GM23338 (cell line): ENCODE measurements around the gene TMPRSS9. TPM values are rescaled to one million over a fixed set of nuclear protein-coding genes. Genes with fewer than 3 reads are reported as not detected.
"Not testable (repeated sequence)": the region's sequence is repeated elsewhere in the genome, so short reads cannot be mapped to it uniquely, and the experiment has no call there.

Source experiments
- ATAC-seq: fragments of 200-7000 bp; cut with Tn5 transposase; 3 replicates; pipeline ENCODE4 v1.9.1; 2020
- DNase-seq: peaks from one replicate; pipeline ENCODE4 v3.0.0-alpha.2; 2015; ENCODE audit warnings: low spot score
- H2AFZ ChIP-seq: fragments of 200-600 bp; sonication (generic); 2 replicates; pipeline ENCODE4 v1.8.0; 2016; ENCODE audit warnings: antibody characterized with exemption, mild to moderate bottlenecking, moderate library complexity
- H3F3A ChIP-seq: fragments of 200-600 bp; sonication (generic); replicated peaks from 2 replicates; pipeline ENCODE4 v1.8.0; 2017; ENCODE audit warnings: antibody characterized with exemption, mixed run types, low read depth
- H3K27ac ChIP-seq: fragments of 200-600 bp; sonication (generic); 2 replicates; pipeline ENCODE4 v1.6.1; 2016; ENCODE audit warnings: low read depth
- H3K27me3 ChIP-seq: fragments of 200-600 bp; sonication (generic); 2 replicates; pipeline ENCODE4 v1.8.0; 2016; ENCODE audit warnings: mild to moderate bottlenecking, mixed run types, moderate library complexity; ENCODE audit not compliant: insufficient read depth
- H3K36me3 ChIP-seq: fragments of 200-600 bp; sonication (generic); 2 replicates; pipeline ENCODE4 v1.8.0; 2016; ENCODE audit warnings: mild to moderate bottlenecking; ENCODE audit not compliant: insufficient read depth
- H3K4me1 ChIP-seq: fragments of 200-600 bp; sonication (generic); 2 replicates; pipeline ENCODE4 v1.8.0; 2016; ENCODE audit warnings: mild to moderate bottlenecking, moderate library complexity; ENCODE audit not compliant: insufficient read depth
- H3K4me2 ChIP-seq: fragments of 200-600 bp; sonication (generic); 2 replicates; pipeline ENCODE4 v1.7.1; 2017; ENCODE audit warnings: mixed run types
- H3K4me3 ChIP-seq: fragments of 200-600 bp; sonication (generic); 2 replicates; pipeline ENCODE4 v1.6.1; 2016; ENCODE audit warnings: mixed run types
- H3K79me2 ChIP-seq: fragments of 200-600 bp; sonication (generic); replicated peaks from 2 replicates; pipeline ENCODE4 v1.8.0; 2017; ENCODE audit warnings: mild to moderate bottlenecking; ENCODE audit not compliant: insufficient read depth
- H3K9me2 ChIP-seq: fragments of 200-600 bp; sonication (generic); 2 replicates; pipeline ENCODE4 v1.8.0; 2017; ENCODE audit not compliant: insufficient read depth
- H4K20me1 ChIP-seq: fragments of 200-600 bp; sonication (generic); replicated peaks from 2 replicates; pipeline ENCODE4 v1.8.0; 2017; ENCODE audit warnings: mild to moderate bottlenecking; ENCODE audit not compliant: insufficient read depth
- H3K27ac Mint-ChIP-seq: 2 replicates; pipeline ENCODE4 v1.8.0; 2020; ENCODE audit warnings: inconsistent platforms, mild to moderate bottlenecking, moderate library complexity, mixed read lengths
- H3K27me3 Mint-ChIP-seq: 3 replicates; pipeline ENCODE4 v1.8.0; 2022; ENCODE audit warnings: low read depth, mild to moderate bottlenecking, moderate library complexity, mixed read lengths, inconsistent platforms; ENCODE audit not compliant: insufficient read depth, poor library complexity
- H3K36me3 Mint-ChIP-seq: 3 replicates; pipeline ENCODE4 v1.8.0; 2021; ENCODE audit warnings: low read depth, mild to moderate bottlenecking, inconsistent platforms, moderate library complexity, mixed read lengths
- H3K4me1 Mint-ChIP-seq: 3 replicates; pipeline ENCODE4 v1.8.0; 2020; ENCODE audit warnings: mild to moderate bottlenecking, inconsistent platforms, mixed read lengths
- H3K4me3 Mint-ChIP-seq: 3 replicates; pipeline ENCODE4 v1.8.0; 2021; ENCODE audit warnings: moderate library complexity, mild to moderate bottlenecking, inconsistent platforms, mixed read lengths
- H3K9me3 Mint-ChIP-seq: 3 replicates; pipeline ENCODE4 v1.8.0; 2020; ENCODE audit warnings: moderate library complexity, mild to moderate bottlenecking, inconsistent platforms, mixed read lengths
- CREB1 ChIP-seq: fragments of 250-450 bp; sonication (Bioruptor Pico); IDR thresholded peaks from 2 replicates; pipeline ENCODE4 v1.5.0; 2020; ENCODE audit warnings: low read depth, mild to moderate bottlenecking, moderate library complexity
- EZH2phosphoT487 ChIP-seq: fragments of 200-600 bp; sonication (generic); IDR thresholded peaks from one replicate; pipeline ENCODE4 v1.8.1; 2018; ENCODE audit warnings: antibody characterized with exemption; ENCODE audit not compliant: unreplicated experiment
- JUNB ChIP-seq: IDR thresholded peaks from one replicate; pipeline ENCODE4 v1.6.1; 2016; ENCODE audit warnings: antibody characterized with exemption; ENCODE audit not compliant: unreplicated experiment
- NANOG ChIP-seq: IDR thresholded peaks from 2 replicates; pipeline ENCODE4 v1.6.1; 2016; ENCODE audit warnings: antibody characterized with exemption, borderline replicate concordance
- POLR2AphosphoS5 ChIP-seq: IDR thresholded peaks from 2 replicates; pipeline ENCODE4 v1.6.1; 2016; ENCODE audit warnings: antibody characterized with exemption, low read depth
- STAT1 ChIP-seq: IDR thresholded peaks from one replicate; pipeline ENCODE4 v1.6.1; 2016; ENCODE audit warnings: antibody characterized with exemption; ENCODE audit not compliant: unreplicated experiment
- ZNF114 ChIP-seq: fragments of 250-450 bp; sonication (Bioruptor Pico); IDR thresholded peaks from 2 replicates; pipeline ENCODE4 v1.5.0; 2020; ENCODE audit warnings: mild to moderate bottlenecking, moderate library complexity
- ZNF462 ChIP-seq: fragments of 250-450 bp; sonication (Bioruptor Pico); IDR thresholded peaks from 2 replicates; pipeline ENCODE4 v1.5.0; 2020; ENCODE audit warnings: mild to moderate bottlenecking, moderate library complexity
- polyA plus RNA-seq: library from polyadenylated mRNA; unstranded; fragments of >200 nt; fragmentation: Nextera tagmentation; extraction: Ambion mirVana; gene quantifications from 2 replicates; pipeline ENCODE4 v1.2.1, GENCODE V29; 2016
- total RNA-seq: library from RNA; depleted of rRNA; stranded (reverse); fragments of >200 nt; shearing (Covaris generic); gene quantifications from 2 replicates; pipeline ENCODE4 v1.2.3, GENCODE V29; 2014
- TF ChIP-seq, protein P1 (sequence below), 2 experiments: fragments of 200-600 bp in 1 of 2; sonication (generic) in 1 of 2; conservative IDR thresholded peaks; 2 replicates each; pipeline versions ENCODE4 v1.5.1 to v1.6.1; 2016 to 2017; ENCODE audit warnings: antibody characterized with exemption in 2 of 2, low read depth in 2 of 2, mild to moderate bottlenecking in 2 of 2, moderate library complexity in 1 of 2

Gene TMPRSS9
- total and polyA plus RNA-seq, 2 experiments from 2014 or later, result 0.05 to 0.28 TPM

GRCh38 chr19:2392366-2392765, 32.3 kb downstream of the TMPRSS9 start (continued):
- TF ChIP-seq EZH2phosphoT487, result no peak
- no peak for TF ChIP-seq CREB1 (CRISPR knock-in tag)
- no peak for TF ChIP-seq ZNF114
- TF ChIP-seq, protein P1, sequence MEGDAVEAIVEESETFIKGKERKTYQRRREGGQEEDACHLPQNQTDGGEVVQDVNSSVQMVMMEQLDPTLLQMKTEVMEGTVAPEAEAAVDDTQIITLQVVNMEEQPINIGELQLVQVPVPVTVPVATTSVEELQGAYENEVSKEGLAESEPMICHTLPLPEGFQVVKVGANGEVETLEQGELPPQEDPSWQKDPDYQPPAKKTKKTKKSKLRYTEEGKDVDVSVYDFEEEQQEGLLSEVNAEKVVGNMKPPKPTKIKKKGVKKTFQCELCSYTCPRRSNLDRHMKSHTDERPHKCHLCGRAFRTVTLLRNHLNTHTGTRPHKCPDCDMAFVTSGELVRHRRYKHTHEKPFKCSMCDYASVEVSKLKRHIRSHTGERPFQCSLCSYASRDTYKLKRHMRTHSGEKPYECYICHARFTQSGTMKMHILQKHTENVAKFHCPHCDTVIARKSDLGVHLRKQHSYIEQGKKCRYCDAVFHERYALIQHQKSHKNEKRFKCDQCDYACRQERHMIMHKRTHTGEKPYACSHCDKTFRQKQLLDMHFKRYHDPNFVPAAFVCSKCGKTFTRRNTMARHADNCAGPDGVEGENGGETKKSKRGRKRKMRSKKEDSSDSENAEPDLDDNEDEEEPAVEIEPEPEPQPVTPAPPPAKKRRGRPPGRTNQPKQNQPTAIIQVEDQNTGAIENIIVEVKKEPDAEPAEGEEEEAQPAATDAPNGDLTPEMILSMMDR (conservative IDR thresholded peaks at IDR 0.05; ENCODE audit: low read depth in 2 of 2), result no peak
- TF ChIP-seq JUNB, result no peak

DNA sequence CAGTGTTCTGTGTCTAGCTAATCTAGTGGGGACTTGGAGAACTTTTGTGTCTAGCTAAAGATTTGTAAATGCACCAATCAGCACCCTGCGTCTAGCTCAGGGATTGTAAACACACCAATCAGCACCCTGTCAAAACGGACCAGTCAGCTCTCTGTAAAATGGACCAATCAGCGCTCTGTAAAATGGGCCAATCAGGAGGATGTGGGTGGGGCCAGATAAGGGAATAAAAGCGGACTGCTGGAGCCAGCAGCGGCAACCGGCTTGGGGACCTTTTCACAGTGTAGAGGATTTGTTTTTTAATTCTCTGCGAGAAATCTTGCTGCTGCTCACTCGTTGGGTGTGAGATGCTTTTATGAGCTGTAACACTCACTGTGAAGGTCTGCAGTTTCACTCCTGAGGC, 32.8 kb downstream of the TMPRSS9 start:
- H2AFZ ChIP-seq, H3K27ac ChIP-seq, H4K20me1 ChIP-seq, H3K4me2 ChIP-seq, H3F3A ChIP-seq, H3K36me3 ChIP-seq, H3K9me3 Mint-ChIP-seq, H3K79me2 ChIP-seq, H3K4me3 Mint-ChIP-seq, H3K4me1 ChIP-seq, H3K36me3 Mint-ChIP-seq, H3K27me3 ChIP-seq, H3K9me2 ChIP-seq, H3K4me1 Mint-ChIP-seq, ATAC-seq, DNase-seq, H3K4me3 ChIP-seq, H3K27ac Mint-ChIP-seq: not testable (repeated sequence)
- peaks cover 12% of the 10 kb centered on the region for H3K27me3 Mint-ChIP-seq

DNA sequence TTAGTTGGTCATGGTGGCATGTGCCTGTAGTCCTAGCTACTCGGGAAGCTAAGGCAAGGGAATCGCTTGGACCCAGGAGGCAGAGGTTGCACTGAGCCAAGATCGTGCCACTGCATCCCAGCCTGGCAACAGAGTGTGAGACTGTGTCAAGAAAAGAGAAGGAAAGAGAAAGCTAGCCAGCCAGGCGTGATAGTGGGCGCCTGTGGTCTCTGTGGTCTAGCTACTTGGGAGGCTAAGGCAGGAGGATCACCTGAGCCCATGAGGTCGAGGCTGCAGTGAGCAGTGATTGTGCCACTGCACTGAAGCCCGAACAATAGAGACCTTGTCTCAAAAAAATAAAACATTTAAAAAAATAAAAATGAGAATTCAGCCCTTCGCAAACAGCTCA, 34.0 kb downstream of the TMPRSS9 start:
- Mint-ChIP-seq H3K4me1 (no peaks in the 10 kb centered on the region), H3K27ac (no peak overlapping the region), H3K27me3 (peaks cover 10% of the 10 kb centered on the region), H3K4me3 (no peak overlapping the region), H3K36me3 (no peaks in the 10 kb centered on the region), H3K9me3 (peaks cover 2% of the 10 kb centered on the region; the same call in 2 of the 3 replicates)
- H3K9me2 ChIP-seq, result no peaks in the 10 kb centered on the region
- H3K27ac ChIP-seq, result no peak overlapping the region
- no peak overlapping the region for H3K4me2 ChIP-seq
- H3K36me3 ChIP-seq, result no peaks in the 10 kb centered on the region
- DNase-seq (no peak), ATAC-seq (no peak)
- no peaks in the 10 kb centered on the region for H3K27me3 ChIP-seq
- H3K79me2 ChIP-seq, result no peaks in the 10 kb centered on the region
- H3F3A ChIP-seq, result no peaks in the 10 kb centered on the region
- no peak overlapping the region for H2AFZ ChIP-seq
- H3K4me1 ChIP-seq, result no peaks in the 10 kb centered on the region
- H4K20me1 ChIP-seq, result no peaks in the 10 kb centered on the region
- no peak overlapping the region for H3K4me3 ChIP-seq
- TF ChIP-seq POLR2AphosphoS5 (no peak), NANOG (no peak), CREB1 (CRISPR knock-in tag) (no peak), STAT1 (no peak), JUNB (no peak), ZNF462 (no peak)
- TF ChIP-seq, protein P1 (conservative IDR thresholded peaks at IDR 0.05; ENCODE audit: low read depth in 2 of 2), result no peak
